ES-I3 (cell line): ENCODE results near the gene PFN2.
"Not testable (repeated sequence)": the region's sequence is repeated elsewhere in the genome, so short reads cannot be mapped to it uniquely, and the experiment has no call there.

ENCODE experiments used
- H3K36me3 ChIP-seq: 2 replicates; pipeline ENCODE4 v1.6.1; 2013; ENCODE audit warnings: mild to moderate bottlenecking, low read length, control low read depth, moderate library complexity; ENCODE audit not compliant: insufficient read depth
- H3K4me1 ChIP-seq: 2 replicates; pipeline ENCODE4 v1.6.1; 2013; ENCODE audit warnings: mild to moderate bottlenecking, control low read depth, low read length; ENCODE audit not compliant: insufficient read depth
- H3K9ac ChIP-seq: 2 replicates; pipeline ENCODE4 v1.6.1; 2013; ENCODE audit warnings: low read depth, mild to moderate bottlenecking, low read length, moderate library complexity
- H3K9me3 ChIP-seq: 2 replicates; pipeline ENCODE4 v1.6.1; 2013; ENCODE audit warnings: mild to moderate bottlenecking, low read length, moderate library complexity; ENCODE audit not compliant: control insufficient read depth, insufficient read depth

The PFN2 gene

GRCh38 chr3:149981979-149982378, 11.3 kb upstream of the PFN2 start:
- H3K9me3 ChIP-seq, H3K9ac ChIP-seq, H3K36me3 ChIP-seq, H3K4me1 ChIP-seq: not testable (repeated sequence)

- Histone ChIP-seq H3K9ac (no peak overlapping the region), H3K36me3 (no peaks in the 10 kb centered on the region), H3K9me3 (no peaks in the 10 kb centered on the region), H3K4me1 (no peaks in the 10 kb centered on the region)
Measured at GRCh38 chr3:149977386-149977785, 6.7 kb upstream of the PFN2 start.

GRCh38 chr3:149975919-149976318, 5.2 kb upstream of the PFN2 start:
- Histone ChIP-seq H3K4me1 (no peaks in the 10 kb centered on the region), H3K36me3 (no peaks in the 10 kb centered on the region), H3K9ac (no peak overlapping the region), H3K9me3 (no peaks in the 10 kb centered on the region)

GRCh38 chr3:149971403-149972075, 844 bp upstream of the PFN2 start:
- Histone ChIP-seq H3K36me3 (no peaks in the 10 kb centered on the region), H3K9me3 (no peaks in the 10 kb centered on the region), H3K4me1 (peaks cover 6% of the 10 kb centered on the region), H3K9ac (peak overlapping the region; percentile 81)

GRCh38 chr3:149969940-149970715, 567 bp downstream of the PFN2 start:
- Histone ChIP-seq H3K9me3 (no peaks in the 10 kb centered on the region), H3K36me3 (peaks cover 11% of the 10 kb centered on the region), H3K4me1 (peaks cover 10% of the 10 kb centered on the region)

GRCh38 chr3:149969110-149969939, 1.4 kb downstream of the PFN2 start:
- peaks cover 14% of the 10 kb centered on the region for H3K36me3 ChIP-seq
- peak overlapping the region; percentile 97 for H3K9ac ChIP-seq
- peaks cover 10% of the 10 kb centered on the region for H3K4me1 ChIP-seq
- H3K9me3 ChIP-seq: no peaks in the 10 kb centered on the region

More at GRCh38 chr3:149969940-149970715, 567 bp downstream of the PFN2 start:
- H3K9ac ChIP-seq: peak overlapping the region; percentile 97

GRCh38 chr3:149968216-149968615, 2.5 kb downstream of the PFN2 start:
- peaks cover 10% of the 10 kb centered on the region for H3K4me1 ChIP-seq
- peak overlapping the region; percentile 97 for H3K9ac ChIP-seq
- H3K36me3 ChIP-seq: peaks cover 14% of the 10 kb centered on the region
- H3K9me3 ChIP-seq: no peaks in the 10 kb centered on the region

- Histone ChIP-seq H3K9me3 (no peaks in the 10 kb centered on the region), H3K36me3 (peaks cover 14% of the 10 kb centered on the region), H3K9ac (0 out of 2 replicates have a peak overlapping the region, but pooled peaks have one; percentile 97), H3K4me1 (peaks cover 10% of the 10 kb centered on the region)
Measured at GRCh38 chr3:149967086-149967685, 3.5 kb downstream of the PFN2 start.

GRCh38 chr3:149965278-149965677, 5.4 kb downstream of the PFN2 start:
- Histone ChIP-seq H3K4me1 (peaks cover 10% of the 10 kb centered on the region), H3K9me3 (no peaks in the 10 kb centered on the region), H3K36me3 (peaks cover 14% of the 10 kb centered on the region), H3K9ac (no peak overlapping the region)

GRCh38 chr3:149964291-149964690, 6.4 kb downstream of the PFN2 start:
- Histone ChIP-seq H3K9me3 (no peaks in the 10 kb centered on the region), H3K9ac (no peak overlapping the region), H3K4me1 (peaks cover 10% of the 10 kb centered on the region), H3K36me3 (peaks cover 14% of the 10 kb centered on the region)

GRCh38 chr3:149963485-149963884, 7.2 kb downstream of the PFN2 start:
- H3K9ac ChIP-seq: no peak overlapping the region
- H3K4me1 ChIP-seq: peaks cover 10% of the 10 kb centered on the region
- no peaks in the 10 kb centered on the region for H3K9me3 ChIP-seq
- H3K36me3 ChIP-seq: peaks cover 14% of the 10 kb centered on the region

- Histone ChIP-seq H3K9me3 (no peaks in the 10 kb centered on the region), H3K4me1 (no peaks in the 10 kb centered on the region), H3K36me3 (no peaks in the 10 kb centered on the region; the same call in none of the 2 replicates), H3K9ac (no peak overlapping the region)
Measured at GRCh38 chr3:149959443-149959842, 11.3 kb downstream of the PFN2 start.

GRCh38 chr3:149958171-149958796, 12.4 kb downstream of the PFN2 start:
- H3K36me3 ChIP-seq: no peaks in the 10 kb centered on the region; the same call in 1 of the 2 replicates
- H3K9ac ChIP-seq: no peak overlapping the region
- H3K9me3 ChIP-seq: no peaks in the 10 kb centered on the region
- H3K4me1 ChIP-seq: no peaks in the 10 kb centered on the region
